GM21390 (cell line): Measurements from ENCODE around the gene EFNB1.

Experiments
- ATAC-seq: cut with Tn5 transposase; IDR thresholded peaks from one replicate; pipeline ENCODE4 v1.9.1; 2021; ENCODE audit not compliant: unreplicated experiment

Gene EFNB1

GRCh38 chrX:68827256-68827655 lies 1.6 kb upstream of the EFNB1 start:
- ATAC-seq, result no peak

GRCh38 chrX:68827848-68828624 lies 785 bp upstream of the EFNB1 start:
- ATAC-seq, result peak; percentile 33

- no peak for ATAC-seq
Observed at GRCh38 chrX:68829582-68830418, 979 bp downstream of the EFNB1 start.

GRCh38 chrX:68830419-68831404 lies 1.9 kb downstream of the EFNB1 start:
- ATAC-seq, result no peak

DNA sequence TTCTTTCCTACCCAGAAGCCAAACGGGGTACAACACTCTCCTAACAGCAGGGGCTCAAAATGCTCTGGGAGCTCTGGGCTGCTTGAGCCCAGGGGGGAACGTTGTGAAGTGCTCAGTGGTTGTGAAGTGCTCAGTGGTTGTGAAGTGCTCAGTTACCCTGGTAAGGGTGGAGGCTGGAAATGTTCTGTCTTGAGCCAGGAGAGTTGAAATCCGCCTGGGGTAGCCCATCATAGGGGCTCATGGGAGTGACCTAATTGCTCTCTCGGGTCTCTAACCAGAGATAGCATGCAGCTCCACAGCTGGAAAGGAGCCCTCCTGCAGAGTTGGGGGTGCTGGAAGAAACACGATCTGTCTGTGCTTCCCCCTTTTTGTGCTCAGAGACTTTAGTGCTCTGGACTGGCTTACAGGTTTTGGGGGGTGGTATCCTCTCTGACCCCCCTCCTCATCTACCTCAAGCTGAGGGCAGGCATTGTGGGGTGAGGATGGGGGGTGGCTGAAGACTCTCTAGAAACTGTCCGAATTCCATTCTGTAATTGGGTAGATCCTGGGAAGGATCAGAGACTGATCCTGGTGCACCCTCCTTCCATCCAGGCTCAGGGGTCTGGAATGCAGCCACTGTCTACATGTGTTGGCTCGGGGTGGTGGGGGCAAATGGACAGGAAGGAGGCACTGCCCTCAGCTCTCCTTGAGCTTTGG lies 2.7 kb downstream of the EFNB1 start:
- no peak for ATAC-seq

DNA sequence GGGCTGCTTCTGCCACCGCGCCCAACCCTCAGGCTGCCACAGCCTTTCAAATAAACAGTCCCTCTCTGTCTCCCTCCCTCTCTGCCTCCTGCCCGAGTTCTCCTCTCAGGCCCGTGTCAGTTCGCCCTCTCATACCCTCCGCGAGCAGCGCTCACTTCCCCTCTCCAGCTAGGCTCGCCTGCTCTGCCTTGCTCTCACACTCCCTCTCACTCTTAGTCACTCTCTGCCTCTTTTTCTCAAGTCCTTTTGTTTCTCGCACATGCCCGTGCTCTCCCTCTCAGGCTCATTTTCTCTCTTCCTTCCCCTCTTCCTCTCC lies 3.2 kb downstream of the EFNB1 start:
- peak; percentile 41 for ATAC-seq

DNA sequence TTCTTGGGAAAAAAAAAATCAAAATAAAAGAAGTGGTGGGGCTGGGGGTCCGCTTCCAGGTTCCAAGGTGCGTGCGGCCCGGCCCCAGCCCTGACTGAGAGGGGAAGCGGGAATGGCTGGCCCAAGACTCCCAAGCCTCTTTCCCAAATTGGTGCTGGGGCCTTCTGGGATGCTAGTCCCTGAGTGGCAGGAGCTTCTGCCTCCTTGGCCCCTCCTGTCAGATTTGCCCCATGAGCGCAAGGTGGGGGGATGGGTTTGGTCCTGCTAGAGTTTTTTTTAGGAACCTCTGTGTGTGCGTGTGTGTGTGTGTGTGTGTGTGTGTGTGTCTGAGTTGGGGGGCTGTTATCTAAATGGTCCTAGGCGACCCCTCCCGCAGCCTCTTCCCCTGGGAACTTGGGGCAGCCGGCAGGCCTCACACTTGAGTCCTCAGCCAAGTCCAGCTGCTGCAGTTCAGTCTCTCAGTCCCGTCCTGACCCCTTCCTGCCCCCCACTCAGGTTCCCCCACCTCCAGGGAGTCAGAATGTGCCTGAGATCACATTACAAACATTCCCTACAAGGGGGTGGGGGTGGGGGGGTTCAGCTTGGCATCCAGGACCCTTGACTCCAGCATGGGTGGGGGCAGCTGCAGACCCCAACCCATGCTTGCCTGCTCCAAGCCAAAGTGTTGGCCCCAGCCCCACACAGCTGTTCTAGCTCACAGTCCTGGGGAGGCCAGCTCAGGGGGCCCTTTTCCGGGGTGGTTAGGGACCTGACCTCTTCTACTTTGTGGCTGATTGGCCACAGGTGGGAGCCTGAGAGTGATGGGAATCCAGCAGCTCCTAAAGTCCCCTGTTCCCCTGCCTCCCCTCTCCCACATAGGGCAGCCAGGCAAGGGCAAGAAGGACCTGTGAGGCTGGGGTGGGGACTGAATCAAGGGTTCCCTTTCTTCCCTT lies 4.0 kb downstream of the EFNB1 start:
- no peak for ATAC-seq

DNA sequence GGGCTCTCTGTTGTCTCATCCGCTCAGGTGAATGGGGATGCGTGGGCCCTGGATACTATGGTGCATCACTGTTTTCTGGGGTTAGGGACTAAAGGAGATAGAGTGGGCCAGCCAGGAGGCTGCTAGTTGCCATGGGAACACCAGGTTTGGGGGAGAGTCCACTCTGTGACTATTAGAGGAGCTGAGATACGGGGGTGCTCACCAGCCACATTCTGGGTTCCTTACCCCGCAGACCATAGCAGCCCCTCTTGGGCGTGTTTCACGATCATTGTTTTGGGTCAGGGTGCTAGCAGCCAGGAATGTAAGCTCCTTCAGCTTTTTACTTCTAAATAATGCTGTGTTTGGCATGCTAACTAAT lies 4.6 kb downstream of the EFNB1 start:
- ATAC-seq, result no peak

DNA sequence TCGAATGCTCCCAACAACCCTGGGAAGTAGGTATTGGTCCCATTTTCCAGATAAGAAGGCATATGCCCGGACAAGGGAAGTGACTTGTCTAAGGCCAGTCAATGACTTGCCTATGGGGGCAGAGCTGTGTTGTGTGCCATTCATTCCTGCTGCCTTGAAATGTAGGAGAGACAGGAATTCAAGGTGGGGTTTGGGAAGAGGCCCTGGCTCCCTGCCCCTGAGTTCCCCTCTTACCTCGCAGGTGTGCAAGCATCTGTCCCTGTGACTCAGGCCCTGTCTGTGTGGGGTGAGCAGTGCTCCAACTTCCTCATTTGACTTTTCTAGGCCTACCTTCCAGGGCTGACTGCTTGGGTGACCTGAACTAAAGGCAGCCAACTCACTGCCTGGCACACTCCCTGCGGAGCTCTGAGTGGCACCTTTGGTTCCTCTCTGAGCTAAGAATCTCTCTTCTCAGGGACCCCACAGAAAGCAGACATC lies 5.1 kb downstream of the EFNB1 start:
- no peak for ATAC-seq

- ATAC-seq, result no peak
Observed at GRCh38 chrX:68834371-68835103, 5.7 kb downstream of the EFNB1 start.

DNA sequence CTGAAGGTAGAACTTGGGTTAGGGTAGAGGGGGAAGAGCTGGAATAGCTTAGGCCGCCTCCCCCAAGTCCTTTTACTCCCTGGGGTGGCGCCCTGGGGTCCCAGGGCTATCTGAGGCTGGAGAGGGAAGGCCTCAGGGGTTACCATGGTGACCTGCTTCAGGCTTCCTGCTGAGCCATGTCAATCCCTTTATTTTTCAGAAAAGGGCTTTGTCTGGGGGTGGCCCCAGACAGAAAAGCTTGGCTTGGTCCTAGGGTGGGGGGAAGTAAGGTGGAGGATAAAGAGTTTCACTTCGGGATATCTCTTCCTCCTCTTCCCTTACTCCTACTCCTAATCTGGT lies 6.3 kb downstream of the EFNB1 start:
- ATAC-seq, result no peak

DNA sequence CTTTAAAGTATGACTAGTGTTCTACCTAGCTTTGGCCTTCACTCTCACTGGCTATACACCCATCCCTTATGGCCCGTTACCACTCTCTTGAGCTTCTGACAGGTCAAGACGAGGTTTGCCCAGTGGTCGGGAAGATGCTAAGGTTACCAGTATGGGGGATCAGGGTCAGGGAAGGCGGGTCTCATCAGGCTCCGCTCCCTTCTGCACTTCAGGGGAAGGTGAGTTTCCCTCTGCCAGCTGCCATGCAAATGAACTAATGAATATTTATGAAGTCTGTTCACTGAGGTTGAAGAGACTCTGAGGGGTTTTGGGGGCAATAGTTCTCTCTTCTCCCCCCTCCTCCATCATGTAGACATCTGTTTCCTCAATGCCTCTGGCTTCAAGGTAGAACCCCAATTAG lies 6.6 kb downstream of the EFNB1 start:
- ATAC-seq, result no peak

GRCh38 chrX:68837119-68837518 lies 8.3 kb downstream of the EFNB1 start:
- ATAC-seq, result no peak

DNA sequence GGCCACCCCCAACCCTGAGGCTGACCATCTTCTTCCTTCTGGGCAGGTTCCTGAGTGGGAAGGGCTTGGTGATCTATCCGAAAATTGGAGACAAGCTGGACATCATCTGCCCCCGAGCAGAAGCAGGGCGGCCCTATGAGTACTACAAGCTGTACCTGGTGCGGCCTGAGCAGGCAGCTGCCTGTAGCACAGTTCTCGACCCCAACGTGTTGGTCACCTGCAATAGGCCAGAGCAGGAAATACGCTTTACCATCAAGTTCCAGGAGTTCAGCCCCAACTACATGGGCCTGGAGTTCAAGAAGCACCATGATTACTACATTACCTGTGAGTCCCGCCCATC lies 9.7 kb downstream of the EFNB1 start:
- ATAC-seq, result no peak

DNA sequence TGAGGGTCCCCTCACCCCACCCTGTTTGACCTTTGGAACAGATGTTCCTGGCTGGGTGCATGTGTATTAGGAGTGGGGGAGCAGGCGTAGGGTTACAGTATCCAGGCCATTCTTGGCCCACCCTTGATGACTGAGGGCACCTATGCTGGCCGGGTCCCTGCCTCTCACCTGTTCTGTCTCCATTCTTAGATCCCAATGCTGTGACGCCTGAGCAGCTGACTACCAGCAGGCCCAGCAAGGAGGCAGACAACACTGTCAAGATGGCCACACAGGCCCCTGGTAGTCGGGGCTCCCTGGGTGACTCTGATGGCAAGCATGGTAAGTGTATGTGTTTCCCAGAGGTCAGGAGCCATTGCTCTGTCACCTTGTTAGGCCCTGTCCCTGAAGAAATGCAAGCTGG lies 10.9 kb downstream of the EFNB1 start:
- ATAC-seq, result no peak

DNA sequence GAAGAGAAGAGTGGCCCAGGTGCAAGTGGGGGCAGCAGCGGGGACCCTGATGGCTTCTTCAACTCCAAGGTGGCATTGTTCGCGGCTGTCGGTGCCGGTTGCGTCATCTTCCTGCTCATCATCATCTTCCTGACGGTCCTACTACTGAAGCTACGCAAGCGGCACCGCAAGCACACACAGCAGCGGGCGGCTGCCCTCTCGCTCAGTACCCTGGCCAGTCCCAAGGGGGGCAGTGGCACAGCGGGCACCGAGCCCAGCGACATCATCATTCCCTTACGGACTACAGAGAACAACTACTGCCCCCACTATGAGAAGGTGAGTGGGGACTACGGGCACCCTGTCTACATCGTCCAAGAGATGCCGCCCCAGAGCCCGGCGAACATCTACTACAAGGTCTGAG lies 11.4 kb downstream of the EFNB1 start:
- no peak for ATAC-seq

DNA sequence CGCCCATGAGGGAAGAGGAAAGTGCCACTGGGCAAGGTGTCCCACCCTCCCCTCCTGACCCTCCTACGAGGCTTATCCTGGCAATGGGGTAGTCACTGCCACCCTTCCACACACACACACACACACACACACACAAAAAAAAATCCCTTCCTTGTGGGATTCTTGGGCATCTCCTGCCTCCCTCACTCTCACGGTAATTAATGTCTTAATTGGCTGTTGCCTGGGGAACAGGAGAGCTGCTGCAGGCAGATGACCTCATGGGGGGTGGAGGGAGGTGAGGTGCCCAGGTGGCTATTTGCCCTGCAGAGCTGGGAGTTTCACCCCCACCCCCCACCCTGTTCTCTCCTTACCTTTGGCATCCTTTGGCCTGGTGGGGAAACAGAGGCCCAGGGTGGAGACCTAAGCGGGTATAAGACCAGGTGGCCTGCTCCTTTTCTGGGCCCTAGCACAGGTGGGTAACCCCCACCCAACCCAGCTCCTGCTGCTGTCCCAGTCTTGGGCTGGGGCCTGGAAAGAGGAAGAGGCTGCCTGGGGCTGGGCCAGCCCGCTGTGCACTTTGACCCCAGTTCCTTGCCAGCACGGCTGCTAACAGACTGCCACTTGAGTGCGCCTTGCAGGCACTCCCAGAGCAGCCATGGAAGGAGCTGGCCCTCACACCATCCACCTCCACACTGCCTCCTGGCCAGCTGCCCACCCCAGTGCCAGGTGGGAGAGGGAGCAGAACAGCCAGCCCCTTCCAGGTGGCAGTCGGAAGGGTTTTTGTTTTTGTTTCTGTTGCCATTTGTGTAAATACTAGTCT lies 12.6 kb downstream of the EFNB1 start:
- ATAC-seq, result no peak

GRCh38 chrX:68842351-68842750 lies 13.5 kb downstream of the EFNB1 start:
- ATAC-seq, result no peak
